ENCODE results near the gene PRR19. TPM values are rescaled to one million over a fixed set of nuclear protein-coding genes. Genes with fewer than 3 reads are reported as not detected.

Gene PRR19
- total RNA-seq, 4 donors from 2014 or later, result 0.17 to 0.50 TPM; not detected in 2

- Histone ChIP-seq H3K36me3 (peaks cover 5 to 33% (median 17%) of the 10 kb centered on the region in 4 donors), H3K27ac (replicated peaks in 1 of 4) (peak overlapping the region; percentile 94 to 99 (median 98)), H3K4me3 (peak overlapping the region in 2 of 4 donors; percentile 7 to 74), H3K9me3 (no peaks in the 10 kb centered on the region), H3K4me1 (peaks cover 72 to 98% (median 96%) of the 10 kb centered on the region in 4 donors), H3K27me3 (no peaks in the 10 kb centered on the region)
- 51% methylated on average over 2 of the region's 5 CpGs for WGBS
- no peak for TF ChIP-seq POLR2A (IDR thresholded peaks at IDR 0.05; ENCODE audit: low read depth)
- TF ChIP-seq POLR2AphosphoS5 (IDR thresholded peaks at IDR 0.05), result no peak
- TF ChIP-seq EP300 (IDR thresholded peaks at IDR 0.05), result no peak
- no peak for TF ChIP-seq CTCF (IDR thresholded peaks at IDR 0.05)
- intact Hi-C loops (cut with DNase I), result loop anchor here (2.0 kb wide), 1 partner anchor 32 kb away; no protein-coding TSS in a partner anchor
- DNase-seq (ENCODE audit: extremely low spot score), result no peak
Measured at GRCh38 chr19:42278452-42279154, 23.3 kb upstream of the PRR19 start.

GRCh38 chr19:42279155-42279901 is 22.6 kb upstream of the PRR19 start:
- H3K4me3 ChIP-seq, result peak overlapping the region; percentile 74 to 98 (median 85)
- no peaks in the 10 kb centered on the region for H3K9me3 ChIP-seq
- H3K4me1 ChIP-seq, result peaks cover 72 to 91% (median 88%) of the 10 kb centered on the region in 4 donors
- TF ChIP-seq EP300 (IDR thresholded peaks at IDR 0.05) (no peak), POLR2AphosphoS5 (IDR thresholded peaks at IDR 0.05) (no peak), CTCF (IDR thresholded peaks at IDR 0.05) (no peak), POLR2A (IDR thresholded peaks at IDR 0.05; ENCODE audit: low read depth) (no peak)
- no peaks in the 10 kb centered on the region for H3K27me3 ChIP-seq
- peak overlapping the region; percentile 94 to 99 (median 98) for H3K27ac ChIP-seq (replicated peaks in 1 of 4)
- no peak for DNase-seq (ENCODE audit: extremely low spot score)
- intact Hi-C loops (cut with DNase I), result loop anchor here (2.0 kb wide), 1 partner anchor 33 kb away; no protein-coding TSS in a partner anchor
- WGBS, result 8% methylated on average over 6 of the region's 6 CpGs
- H3K36me3 ChIP-seq, result peaks cover 0 to 26% (median 9%) of the 10 kb centered on the region in 4 donors

- 0% methylated on average over 55 of the region's 89 CpGs for WGBS
- H3K9me3 ChIP-seq, result no peaks in the 10 kb centered on the region
- no peak for TF ChIP-seq POLR2A (IDR thresholded peaks at IDR 0.05; ENCODE audit: low read depth)
- TF ChIP-seq CTCF (IDR thresholded peaks at IDR 0.05), result peak; percentile 94 to 96 (median 94)
- TF ChIP-seq EP300 (IDR thresholded peaks at IDR 0.05), result no peak
- peak; percentile 77 to 81 for TF ChIP-seq POLR2AphosphoS5 (IDR thresholded peaks at IDR 0.05)
- no peaks in the 10 kb centered on the region for H3K27me3 ChIP-seq
- peaks cover 0 to 18% (median 2%) of the 10 kb centered on the region in 4 donors for H3K36me3 ChIP-seq
- peak overlapping the region; percentile 74 to 98 (median 85) for H3K4me3 ChIP-seq
- H3K27ac ChIP-seq (replicated peaks in 1 of 4), result peak overlapping the region; percentile 94 to 99 (median 98)
- peak; percentile 97 for DNase-seq (ENCODE audit: extremely low spot score)
- peaks cover 79 to 90% (median 87%) of the 10 kb centered on the region in 4 donors for H3K4me1 ChIP-seq
- intact Hi-C loops (cut with DNase I), result loop anchor here (2.0 kb wide), 1 partner anchor 33 kb away; no protein-coding TSS in a partner anchor
Measured at GRCh38 chr19:42279902-42280814, 21.8 kb upstream of the PRR19 start.

GRCh38 chr19:42280815-42281145 is 21.2 kb upstream of the PRR19 start:
- Histone ChIP-seq H3K9me3 (no peaks in the 10 kb centered on the region), H3K27ac (replicated peaks in 1 of 4) (peak overlapping the region; percentile 94 to 99 (median 98)), H3K4me1 (peaks cover 79 to 90% (median 87%) of the 10 kb centered on the region in 4 donors), H3K36me3 (peaks cover 0 to 11% (median 0%) of the 10 kb centered on the region in 4 donors), H3K4me3 (peak overlapping the region; percentile 74 to 98 (median 85)), H3K27me3 (no peaks in the 10 kb centered on the region)
- 0% methylated on average over 5 of the region's 20 CpGs for WGBS
- DNase-seq (ENCODE audit: extremely low spot score), result no peak
- TF ChIP-seq POLR2AphosphoS5 (IDR thresholded peaks at IDR 0.05) (no peak), POLR2A (IDR thresholded peaks at IDR 0.05; ENCODE audit: low read depth) (no peak), CTCF (IDR thresholded peaks at IDR 0.05) (no peak), EP300 (IDR thresholded peaks at IDR 0.05) (no peak)
- intact Hi-C loops (cut with DNase I), result no loop called here
